H9 (cell line): ENCODE data around the gene B9D2. TPM values are rescaled to one million over a fixed set of nuclear protein-coding genes. Genes with fewer than 3 reads are reported as not detected.

Experiments
- DNase-seq: peaks from one replicate; pipeline ENCODE4 v3.0.0-alpha.2; 2017
- H2AFZ ChIP-seq: one replicate; pipeline ENCODE4 v1.6.1; 2013; ENCODE audit warnings: mild to moderate bottlenecking, low read length, control low read depth, moderate library complexity
- H2AK5ac ChIP-seq: 2 replicates; pipeline ENCODE4 v1.6.1; 2013; ENCODE audit warnings: low read length, control low read depth, mixed read lengths; ENCODE audit not compliant: insufficient read length
- H2BK120ac ChIP-seq: one replicate; pipeline ENCODE4 v1.6.1; 2013; ENCODE audit warnings: low read depth, mild to moderate bottlenecking, low read length, control low read depth, inconsistent platforms; ENCODE audit not compliant: poor library complexity, severe bottlenecking
- H2BK12ac ChIP-seq: 2 replicates; pipeline ENCODE4 v1.6.1; 2013; ENCODE audit warnings: low read length, control low read depth, mixed read lengths, low read depth; ENCODE audit not compliant: insufficient read length
- H2BK15ac ChIP-seq: 2 replicates; pipeline ENCODE4 v1.6.1; 2013; ENCODE audit warnings: low read depth, low read length, control low read depth
- H2BK20ac ChIP-seq: one replicate; pipeline ENCODE4 v1.6.1; 2013; ENCODE audit warnings: low read depth, mild to moderate bottlenecking, low read length, control low read depth, inconsistent platforms; ENCODE audit not compliant: poor library complexity, severe bottlenecking
- H2BK5ac ChIP-seq: 2 replicates; pipeline ENCODE4 v1.6.1; 2013; ENCODE audit warnings: low read length, control low read depth, mixed read lengths; ENCODE audit not compliant: insufficient read length
- H3K14ac ChIP-seq: 2 replicates; pipeline ENCODE4 v1.6.1; 2013; ENCODE audit warnings: low read length, control low read depth; ENCODE audit not compliant: insufficient read depth
- H3K18ac ChIP-seq: 2 replicates; pipeline ENCODE4 v1.6.1; 2013; ENCODE audit warnings: low read depth, mild to moderate bottlenecking, mixed read lengths, low read length, control low read depth; ENCODE audit not compliant: insufficient read length
- H3K23ac ChIP-seq: 2 replicates; pipeline ENCODE4 v1.6.1; 2013; ENCODE audit warnings: low read length, control low read depth, mixed read lengths, low read depth; ENCODE audit not compliant: insufficient read length
- H3K23me2 ChIP-seq: 2 replicates; pipeline ENCODE4 v1.6.1; 2013; ENCODE audit warnings: low read depth, mild to moderate bottlenecking, mixed read lengths, low read length, control low read depth; ENCODE audit not compliant: insufficient read length, poor library complexity, severe bottlenecking
- H3K27ac ChIP-seq: 2 replicates; pipeline ENCODE4 v1.5.1; 2013; ENCODE audit warnings: low read length, control low read depth, mixed read lengths, low read depth; ENCODE audit not compliant: insufficient read length
- H3K27me3 ChIP-seq: 2 replicates; pipeline ENCODE4 v1.6.1; 2013; ENCODE audit warnings: low read length, control low read depth, inconsistent platforms; ENCODE audit not compliant: insufficient read depth
- H3K4ac ChIP-seq: 2 replicates; pipeline ENCODE4 v1.6.1; 2013; ENCODE audit warnings: low read depth, mild to moderate bottlenecking, control low read depth, inconsistent platforms, low read length, moderate library complexity
- H3K4me1 ChIP-seq: 2 replicates; pipeline ENCODE4 v1.6.1; 2013; ENCODE audit warnings: low read length, control low read depth, inconsistent platforms; ENCODE audit not compliant: insufficient read depth
- H3K4me2 ChIP-seq: 2 replicates; pipeline ENCODE4 v1.6.1; 2013; ENCODE audit warnings: low read length, control low read depth, mixed read lengths; ENCODE audit not compliant: insufficient read length, insufficient read depth
- H3K56ac ChIP-seq: 2 replicates; pipeline ENCODE4 v1.6.1; 2013; ENCODE audit warnings: low read depth, mild to moderate bottlenecking, mixed read lengths, low read length, control low read depth; ENCODE audit not compliant: insufficient read length
- H3K79me1 ChIP-seq: 2 replicates; pipeline ENCODE4 v1.6.1; 2013; ENCODE audit warnings: low read depth, mild to moderate bottlenecking, moderate library complexity, low read length, control low read depth, inconsistent platforms; ENCODE audit not compliant: insufficient read depth, poor library complexity, severe bottlenecking
- H3K79me2 ChIP-seq: 2 replicates; pipeline ENCODE4 v1.6.1; 2013; ENCODE audit warnings: low read length, control low read depth, inconsistent platforms; ENCODE audit not compliant: insufficient read depth
- H3K9ac ChIP-seq: 2 replicates; pipeline ENCODE4 v1.6.1; 2013; ENCODE audit warnings: low read length, control low read depth, mixed read lengths; ENCODE audit not compliant: insufficient read length; ENCODE audit errors: extremely low read depth
- H3K9me3 ChIP-seq: one replicate; pipeline ENCODE4 v1.6.1; 2013; ENCODE audit warnings: low read depth, low read length, inconsistent platforms; ENCODE audit not compliant: control insufficient read depth
- H3T11ph ChIP-seq: one replicate; pipeline ENCODE4 v1.6.1; 2013; ENCODE audit warnings: mild to moderate bottlenecking, low read length, control low read depth, inconsistent platforms
- H4K20me1 ChIP-seq: one replicate; pipeline ENCODE4 v1.6.1; 2013; ENCODE audit not compliant: control insufficient read depth, insufficient read length, insufficient read depth
- H4K5ac ChIP-seq: 2 replicates; pipeline ENCODE4 v1.6.1; 2013; ENCODE audit warnings: low read depth, mild to moderate bottlenecking, mixed read lengths, low read length, control low read depth; ENCODE audit not compliant: insufficient read length
- H4K8ac ChIP-seq: replicated peaks from 2 replicates; pipeline ENCODE4 v1.6.1; 2013; ENCODE audit warnings: low read length, control low read depth, mixed read lengths, low read depth; ENCODE audit not compliant: insufficient read length
- H4K91ac ChIP-seq: 2 replicates; pipeline ENCODE4 v1.6.1; 2013; ENCODE audit warnings: low read depth, mild to moderate bottlenecking, moderate library complexity, mixed read lengths, low read length, control low read depth; ENCODE audit not compliant: insufficient read length
- H3K27ac Mint-ChIP-seq, 3 experiments: 2 replicates in 2 of 3; 3 replicates in 1 of 3; pipeline ENCODE4 v1.8.0; 2020 to 2021; ENCODE audit warnings: mixed read lengths in 3 of 3, mild to moderate bottlenecking in 1 of 3, moderate library complexity in 1 of 3
- H3K27me3 Mint-ChIP-seq: 2 replicates; pipeline ENCODE4 v1.8.0; 2021; ENCODE audit warnings: low read depth, mild to moderate bottlenecking, moderate library complexity, mixed read lengths
- H3K36me3 Mint-ChIP-seq, 3 experiments: 2 replicates in 2 of 3; 3 replicates in 1 of 3; pipeline ENCODE4 v1.8.0; 2020 to 2021; ENCODE audit warnings: low read depth in 3 of 3, mixed read lengths in 3 of 3; ENCODE audit not compliant: insufficient read depth in 1 of 3
- H3K4me1 Mint-ChIP-seq, 2 experiments: 2 replicates each; pipeline ENCODE4 v1.8.0; 2020; ENCODE audit warnings: mixed read lengths in 2 of 2
- H3K4me3 Mint-ChIP-seq, 2 experiments: 2 replicates in 1 of 2; 3 replicates in 1 of 2; pipeline ENCODE4 v1.8.0; 2020 to 2021; ENCODE audit warnings: mild to moderate bottlenecking in 2 of 2, mixed read lengths in 2 of 2, moderate library complexity in 1 of 2
- H3K9me3 Mint-ChIP-seq, 2 experiments: 2 replicates in 1 of 2; 3 replicates in 1 of 2; pipeline ENCODE4 v1.8.0; 2020; ENCODE audit warnings: mild to moderate bottlenecking in 2 of 2, mixed read lengths in 2 of 2, moderate library complexity in 1 of 2
- WGBS: extraction: QIAGEN DNeasy Blood & Tissue Kit; methylation state at CpG from one replicate; pipeline ENCODE4 v1.1.7; 2013; ENCODE audit warnings: missing lambda C conversion rate, low lambda C conversion rate, mixed read lengths; ENCODE audit not compliant: insufficient read length; ENCODE audit errors: extremely low coverage; 5-methylcytosine and 5-hydroxymethylcytosine counted together
- total RNA-seq: library from RNA; stranded (reverse); gene quantifications from 2 replicates; pipeline ENCODE4 v1.2.1, GENCODE V29; 2021
- TF ChIP-seq, protein P1 (sequence below): fragments of 200-600 bp; sonication (generic); conservative IDR thresholded peaks from 3 replicates; pipeline ENCODE4 v1.8.0; 2021; ENCODE audit warnings: antibody characterized with exemption, mild to moderate bottlenecking

The B9D2 gene
- total RNA-seq, 1 experiment from 2014 or later: 4.8 TPM

DNA sequence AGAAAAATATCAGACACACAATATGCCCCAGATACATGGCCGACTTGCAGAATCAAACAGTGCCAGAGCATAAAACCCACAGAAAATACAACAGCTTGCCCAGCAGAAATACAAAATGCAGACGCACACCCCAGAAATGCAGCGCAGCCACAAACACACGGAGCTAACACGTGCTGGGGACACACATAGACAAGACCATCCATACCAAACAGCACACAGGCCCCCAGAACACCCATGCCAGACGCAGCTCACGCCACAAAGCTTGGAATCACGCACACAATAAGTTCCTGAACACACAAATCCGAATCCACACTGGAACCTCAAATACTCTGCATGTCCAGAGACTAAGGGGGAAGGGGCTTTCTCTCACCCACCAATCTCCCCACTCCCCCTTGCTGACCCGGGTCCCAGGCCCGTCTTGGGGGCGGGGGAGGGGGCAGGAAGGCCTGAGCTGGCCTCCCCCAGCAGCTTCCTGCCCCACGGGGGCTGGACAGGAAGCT lies 36.8 kb downstream of the B9D2 start:
- Mint-ChIP-seq H3K27ac (peak overlapping the region in 1 of 3 experiments; percentile 13; a peak in 2 of 7 replicates), H3K36me3 (peaks cover 3 to 45% (median 10%) of the 10 kb centered on the region in 3 experiments; a peak in 5 of 7 replicates), H3K27me3 (peaks cover 1% of the 10 kb centered on the region; the same call in 1 of the 2 replicates), H3K9me3 (no peaks in the 10 kb centered on the region), H3K4me3 (peak overlapping the region; percentile 32 to 73; a peak in 4 of 5 replicates), H3K4me1 (peaks cover 43 to 62% of the 10 kb centered on the region in 2 experiments)
- H3K79me2 ChIP-seq: no peaks in the 10 kb centered on the region
- H2AFZ ChIP-seq: no peak overlapping the region
- no peak overlapping the region for H3K14ac ChIP-seq
- H4K8ac ChIP-seq: no peak overlapping the region
- DNase-seq: no peak
- H4K20me1 ChIP-seq: peaks cover 3% of the 10 kb centered on the region
- H3K4me2 ChIP-seq: no peak overlapping the region
- H2BK12ac ChIP-seq: no peak overlapping the region
- no peak overlapping the region for H3K23ac ChIP-seq
- no peak overlapping the region for H2AK5ac ChIP-seq
- H3K9me3 ChIP-seq: no peaks in the 10 kb centered on the region
- no peak overlapping the region for H3T11ph ChIP-seq
- H3K9ac ChIP-seq: no peak overlapping the region
- no peak overlapping the region for H2BK15ac ChIP-seq
- no peak overlapping the region for H2BK120ac ChIP-seq
- no peak overlapping the region for H3K27ac ChIP-seq
- no peak overlapping the region for H2BK20ac ChIP-seq
- H3K27me3 ChIP-seq: no peaks in the 10 kb centered on the region
- peaks cover 14% of the 10 kb centered on the region for H3K23me2 ChIP-seq
- no peak overlapping the region for H3K4ac ChIP-seq
- no peak overlapping the region for H3K18ac ChIP-seq
- no peak overlapping the region for H3K56ac ChIP-seq
- H3K79me1 ChIP-seq: no peaks in the 10 kb centered on the region
- H4K91ac ChIP-seq: no peak overlapping the region
- H2BK5ac ChIP-seq: no peak overlapping the region
- TF ChIP-seq, protein P1, sequence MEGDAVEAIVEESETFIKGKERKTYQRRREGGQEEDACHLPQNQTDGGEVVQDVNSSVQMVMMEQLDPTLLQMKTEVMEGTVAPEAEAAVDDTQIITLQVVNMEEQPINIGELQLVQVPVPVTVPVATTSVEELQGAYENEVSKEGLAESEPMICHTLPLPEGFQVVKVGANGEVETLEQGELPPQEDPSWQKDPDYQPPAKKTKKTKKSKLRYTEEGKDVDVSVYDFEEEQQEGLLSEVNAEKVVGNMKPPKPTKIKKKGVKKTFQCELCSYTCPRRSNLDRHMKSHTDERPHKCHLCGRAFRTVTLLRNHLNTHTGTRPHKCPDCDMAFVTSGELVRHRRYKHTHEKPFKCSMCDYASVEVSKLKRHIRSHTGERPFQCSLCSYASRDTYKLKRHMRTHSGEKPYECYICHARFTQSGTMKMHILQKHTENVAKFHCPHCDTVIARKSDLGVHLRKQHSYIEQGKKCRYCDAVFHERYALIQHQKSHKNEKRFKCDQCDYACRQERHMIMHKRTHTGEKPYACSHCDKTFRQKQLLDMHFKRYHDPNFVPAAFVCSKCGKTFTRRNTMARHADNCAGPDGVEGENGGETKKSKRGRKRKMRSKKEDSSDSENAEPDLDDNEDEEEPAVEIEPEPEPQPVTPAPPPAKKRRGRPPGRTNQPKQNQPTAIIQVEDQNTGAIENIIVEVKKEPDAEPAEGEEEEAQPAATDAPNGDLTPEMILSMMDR: no peak
- WGBS: no CpG with 5 or more reads among the region's 13 CpGs
- H3K4me1 ChIP-seq: peaks cover 12% of the 10 kb centered on the region; the same call in 1 of the 2 replicates
- H4K5ac ChIP-seq: no peak overlapping the region
